GM12873 (cell line): ENCODE measurements around the gene PTGS2.

Experiments
- TF ChIP-seq, protein P1 (sequence below): IDR thresholded peaks from 2 replicates; pipeline ENCODE4 v1.5.1; 2012; ENCODE audit warnings: low read depth, mild to moderate bottlenecking, moderate library complexity, low read length, control low read depth; ENCODE audit not compliant: insufficient read depth; ENCODE audit errors: missing control alignments

The PTGS2 gene

DNA sequence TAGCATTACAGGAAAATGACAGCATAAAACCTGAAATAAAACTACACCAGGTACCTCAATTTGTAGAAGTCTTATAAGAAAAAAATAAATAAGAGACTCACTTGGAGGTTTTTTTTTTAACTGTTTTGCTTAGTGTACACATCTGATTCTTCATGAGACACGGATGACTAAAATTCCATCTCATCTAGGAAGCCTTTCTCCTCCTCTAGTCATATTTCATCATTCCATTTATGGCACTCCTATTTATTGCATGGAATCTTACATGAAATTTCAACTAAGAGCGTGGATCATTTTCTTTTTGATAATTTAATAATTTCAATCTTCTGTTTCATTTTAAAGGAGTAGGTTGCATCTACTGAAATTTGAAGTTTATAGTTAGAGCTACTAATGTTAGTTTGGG, 1.6 kb upstream of the PTGS2 start:
- TF ChIP-seq, protein P1, sequence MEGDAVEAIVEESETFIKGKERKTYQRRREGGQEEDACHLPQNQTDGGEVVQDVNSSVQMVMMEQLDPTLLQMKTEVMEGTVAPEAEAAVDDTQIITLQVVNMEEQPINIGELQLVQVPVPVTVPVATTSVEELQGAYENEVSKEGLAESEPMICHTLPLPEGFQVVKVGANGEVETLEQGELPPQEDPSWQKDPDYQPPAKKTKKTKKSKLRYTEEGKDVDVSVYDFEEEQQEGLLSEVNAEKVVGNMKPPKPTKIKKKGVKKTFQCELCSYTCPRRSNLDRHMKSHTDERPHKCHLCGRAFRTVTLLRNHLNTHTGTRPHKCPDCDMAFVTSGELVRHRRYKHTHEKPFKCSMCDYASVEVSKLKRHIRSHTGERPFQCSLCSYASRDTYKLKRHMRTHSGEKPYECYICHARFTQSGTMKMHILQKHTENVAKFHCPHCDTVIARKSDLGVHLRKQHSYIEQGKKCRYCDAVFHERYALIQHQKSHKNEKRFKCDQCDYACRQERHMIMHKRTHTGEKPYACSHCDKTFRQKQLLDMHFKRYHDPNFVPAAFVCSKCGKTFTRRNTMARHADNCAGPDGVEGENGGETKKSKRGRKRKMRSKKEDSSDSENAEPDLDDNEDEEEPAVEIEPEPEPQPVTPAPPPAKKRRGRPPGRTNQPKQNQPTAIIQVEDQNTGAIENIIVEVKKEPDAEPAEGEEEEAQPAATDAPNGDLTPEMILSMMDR = no peak

DNA sequence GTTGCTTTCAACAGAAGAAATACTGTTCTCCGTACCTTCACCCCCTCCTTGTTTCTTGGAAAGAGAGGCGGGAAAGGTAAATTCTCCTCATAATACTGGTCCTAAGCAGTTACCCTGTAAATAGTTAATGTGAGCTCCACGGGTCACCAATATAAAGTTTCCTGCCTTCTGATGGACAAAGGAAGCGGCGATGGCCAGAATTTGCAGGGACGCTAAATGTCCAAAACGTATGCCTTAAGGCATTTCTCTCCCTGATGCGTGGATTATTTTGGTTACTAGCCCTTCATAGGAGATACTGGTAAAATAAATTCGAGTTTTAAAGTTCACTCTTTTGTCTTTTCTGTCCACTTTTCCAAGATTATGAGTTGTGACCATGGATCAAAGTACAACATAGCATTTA, 898 bp upstream of the PTGS2 start:
- TF ChIP-seq, protein P1 = no peak

DNA sequence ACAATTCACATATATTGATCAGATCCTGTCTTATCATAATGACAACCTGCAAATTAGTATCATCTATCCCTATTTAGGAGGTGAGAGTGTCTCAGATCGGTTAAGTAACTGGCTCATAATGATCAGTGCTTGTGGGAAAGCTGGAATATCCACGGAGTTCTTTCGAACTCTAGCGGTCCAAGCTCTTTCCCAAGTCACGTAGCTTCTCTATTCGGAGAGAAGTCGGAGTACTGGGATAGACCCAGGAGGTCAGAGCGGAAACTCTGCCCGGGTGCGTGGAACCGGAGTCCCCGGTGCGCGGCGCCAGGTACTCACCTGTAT, 339 bp downstream of the PTGS2 start:
- TF ChIP-seq, protein P1 = no peak

DNA sequence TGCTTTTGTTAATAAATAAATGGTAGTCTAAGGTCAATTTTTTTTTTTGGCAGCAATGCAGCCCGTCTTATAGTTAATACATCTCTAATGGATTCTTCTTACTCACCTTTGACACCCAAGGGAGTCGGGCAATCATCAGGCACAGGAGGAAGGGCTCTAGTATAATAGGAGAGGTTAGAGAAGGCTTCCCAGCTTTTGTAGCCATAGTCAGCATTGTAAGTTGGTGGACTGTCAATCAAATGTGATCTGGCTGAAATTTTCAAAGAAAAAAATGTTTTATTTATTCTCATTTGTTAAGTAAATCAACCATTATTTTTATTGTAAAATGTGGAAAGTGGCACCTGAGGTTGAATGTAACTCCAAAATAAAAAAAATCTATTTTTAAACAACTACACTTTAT, 2.1 kb downstream of the PTGS2 start:
- TF ChIP-seq, protein P1 = no peak

DNA sequence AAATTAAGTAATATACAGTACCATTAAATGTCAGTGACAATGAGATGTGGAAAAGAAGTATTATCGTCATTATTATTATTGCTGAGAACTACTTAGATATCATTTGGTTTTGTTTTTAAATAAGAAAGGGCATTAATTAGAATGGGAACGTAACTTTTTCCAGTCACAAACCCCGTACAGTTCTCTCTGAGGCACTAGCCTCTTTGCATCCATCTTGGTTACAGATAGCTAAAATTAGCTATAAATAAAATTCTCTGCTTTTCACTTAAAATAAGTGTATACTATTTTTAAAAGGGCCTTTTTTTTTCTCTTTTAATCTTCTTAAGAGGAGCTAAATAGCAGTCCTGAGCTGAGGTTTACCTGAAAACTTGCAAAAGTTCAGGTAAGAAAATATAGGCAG, 7.6 kb downstream of the PTGS2 start:
- TF ChIP-seq, protein P1 = no peak

DNA sequence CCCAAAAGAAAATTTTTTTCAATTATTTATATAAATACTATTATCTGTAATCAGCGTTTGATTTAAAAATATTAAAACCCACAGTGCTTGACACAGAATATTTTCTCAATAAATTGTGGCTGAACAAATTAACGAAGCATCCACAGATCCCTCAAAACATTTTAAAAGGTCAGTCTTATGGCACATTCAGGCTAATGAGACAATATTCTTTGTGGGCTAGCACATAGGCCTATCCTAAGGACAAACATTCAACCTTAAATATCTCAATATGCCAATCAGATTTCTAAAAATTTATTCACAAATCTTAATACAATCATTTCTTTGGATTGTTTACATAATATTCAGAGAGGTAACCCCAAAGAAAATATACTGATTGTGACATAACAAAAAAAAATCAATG, 8.1 kb downstream of the PTGS2 start:
- TF ChIP-seq, protein P1 = no peak

DNA sequence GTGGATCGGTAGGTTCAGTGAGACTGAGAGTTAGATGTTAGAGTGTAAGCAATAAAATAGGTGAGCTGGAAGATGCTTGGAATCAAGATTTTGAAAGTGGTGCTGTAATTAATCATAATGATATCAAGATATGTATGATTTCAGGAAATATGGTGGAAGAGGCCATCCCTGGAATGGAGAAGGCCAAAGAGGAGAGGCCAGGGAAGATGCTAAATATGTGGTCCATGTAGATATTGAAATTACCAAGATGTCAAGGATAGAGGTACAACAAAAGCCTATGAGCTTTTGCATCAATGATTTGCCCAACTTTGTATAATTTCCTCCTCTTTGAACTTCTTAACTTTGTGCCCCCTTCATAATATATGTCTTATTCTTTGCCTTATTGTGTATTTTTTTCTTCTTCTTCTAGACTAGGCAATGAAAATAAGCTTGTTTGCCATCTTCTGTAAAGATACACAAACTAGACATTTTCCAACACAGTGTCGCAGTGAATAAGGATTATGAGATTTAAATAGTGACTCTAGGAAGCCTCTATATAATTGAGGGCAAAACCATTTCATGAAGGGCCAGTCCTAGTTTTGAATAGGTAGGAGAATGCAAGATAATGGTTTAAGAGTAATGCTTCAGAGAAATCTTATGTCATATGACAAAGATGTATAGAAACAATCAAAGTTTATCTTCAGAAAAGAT, 8.9 kb downstream of the PTGS2 start:
- TF ChIP-seq, protein P1 = no peak
